ENCODE data around the gene PPFIBP1.

GRCh38 chr12:27572486-27573255 is 48.7 kb downstream of the PPFIBP1 start:
- TF ChIP-seq CTCF (IDR thresholded peaks at IDR 0.05) = no peak
- no peak for TF ChIP-seq POLR2A (IDR thresholded peaks at IDR 0.05)
